NT2/D1 (cell line): ENCODE data around the gene TRIM52.
"Not testable (repeated sequence)": the region's sequence is repeated elsewhere in the genome, so short reads cannot be mapped to it uniquely, and the experiment has no call there.

Source experiments
- DNase-seq: peaks from one replicate; pipeline ENCODE4 v3.0.0-alpha.2; 2011; ENCODE audit warnings: low read depth, low spot score
- H3K27me3 ChIP-seq: 2 replicates; pipeline ENCODE4 v1.6.0; 2011; ENCODE audit warnings: mild to moderate bottlenecking; ENCODE audit not compliant: insufficient read length, insufficient read depth
- H3K36me3 ChIP-seq: 2 replicates; pipeline ENCODE4 v1.6.1; 2011; ENCODE audit warnings: mild to moderate bottlenecking, low read length, mixed read lengths; ENCODE audit not compliant: insufficient read depth, insufficient read length
- H3K4me1 ChIP-seq: 2 replicates; pipeline ENCODE4 v1.5.1; 2011; ENCODE audit not compliant: insufficient read depth, insufficient read length
- H3K4me3 ChIP-seq: 2 replicates; pipeline ENCODE4 v1.5.1; 2011; ENCODE audit warnings: low read depth; ENCODE audit not compliant: insufficient read length
- H3K9ac ChIP-seq: 2 replicates; pipeline ENCODE4 v1.6.0; 2011; ENCODE audit warnings: low read depth; ENCODE audit not compliant: insufficient read length
- H3K9me3 ChIP-seq: 2 replicates; pipeline ENCODE4 v1.5.1; 2011; ENCODE audit warnings: mild to moderate bottlenecking, low read length; ENCODE audit not compliant: insufficient read depth
- SUZ12 ChIP-seq: IDR thresholded peaks from 2 replicates; pipeline ENCODE4 v1.6.1; 2011; ENCODE audit not compliant: insufficient read length, insufficient read depth; ENCODE audit errors: extremely low read depth
- YY1 ChIP-seq: IDR thresholded peaks from 2 replicates; pipeline ENCODE4 v1.6.1; 2011; ENCODE audit not compliant: insufficient read length, insufficient read depth
- ZNF274 ChIP-seq: IDR thresholded peaks from 2 replicates; pipeline ENCODE4 v1.6.1; 2011; ENCODE audit warnings: mild to moderate bottlenecking, low read depth, low read length

Gene TRIM52

GRCh38 chr5:181220178-181220515 lies 40.8 kb downstream of the TRIM52 start:
- Histone ChIP-seq H3K36me3 (peaks cover 10% of the 10 kb centered on the region), H3K9ac (no peak overlapping the region), H3K4me3 (no peak overlapping the region), H3K9me3 (no peaks in the 10 kb centered on the region), H3K27me3 (no peaks in the 10 kb centered on the region), H3K4me1 (peaks cover 7% of the 10 kb centered on the region)
- no peak for DNase-seq
- TF ChIP-seq YY1 = no peak
- no peak for TF ChIP-seq SUZ12
- no peak for TF ChIP-seq ZNF274

- Histone ChIP-seq H3K9ac (peak overlapping the region; percentile 42), H3K27me3 (no peaks in the 10 kb centered on the region), H3K4me1 (peaks cover 7% of the 10 kb centered on the region), H3K36me3 (peaks cover 4% of the 10 kb centered on the region), H3K9me3 (no peaks in the 10 kb centered on the region), H3K4me3 (no peak overlapping the region)
- TF ChIP-seq ZNF274 (no peak), SUZ12 (no peak), YY1 (no peak)
- no peak for DNase-seq
These were observed 41.4 kb downstream of the TRIM52 start for GRCh38 chr5:181219262-181220177.

- Histone ChIP-seq H3K9me3 (no peaks in the 10 kb centered on the region), H3K4me1 (peaks cover 3% of the 10 kb centered on the region), H3K27me3 (no peaks in the 10 kb centered on the region), H3K9ac (no peak overlapping the region), H3K36me3 (no peaks in the 10 kb centered on the region), H3K4me3 (peak overlapping the region; percentile 36)
- DNase-seq = no peak
- TF ChIP-seq YY1 (no peak), ZNF274 (no peak), SUZ12 (no peak)
These were observed 42.2 kb downstream of the TRIM52 start for GRCh38 chr5:181218795-181219124.

- no peak for TF ChIP-seq ZNF274
- peak overlapping the region; percentile 46 for H3K9ac ChIP-seq
- no peak for DNase-seq
These were observed 43.2 kb downstream of the TRIM52 start for GRCh38 chr5:181217803-181218062.

GRCh38 chr5:181217111-181217802 lies 43.7 kb downstream of the TRIM52 start:
- TF ChIP-seq YY1 (no peak), ZNF274 (no peak), SUZ12 (no peak)
- Histone ChIP-seq H3K9me3 (no peaks in the 10 kb centered on the region), H3K27me3 (no peaks in the 10 kb centered on the region), H3K9ac (peak overlapping the region; percentile 46), H3K4me3 (peak overlapping the region; percentile 58), H3K4me1 (peaks cover 3% of the 10 kb centered on the region), H3K36me3 (no peaks in the 10 kb centered on the region)
- no peak for DNase-seq

More at GRCh38 chr5:181217803-181218062, 43.2 kb downstream of the TRIM52 start:
- H3K36me3 ChIP-seq = no peaks in the 10 kb centered on the region
- peaks cover 3% of the 10 kb centered on the region for H3K4me1 ChIP-seq
- H3K4me3 ChIP-seq = peak overlapping the region; percentile 58
- H3K9me3 ChIP-seq = no peaks in the 10 kb centered on the region
- H3K27me3 ChIP-seq = no peaks in the 10 kb centered on the region

- H3K36me3 ChIP-seq = no peaks in the 10 kb centered on the region
- H3K9ac ChIP-seq = peak overlapping the region; percentile 26
- no peaks in the 10 kb centered on the region for H3K27me3 ChIP-seq
- no peak for DNase-seq
- no peak for TF ChIP-seq YY1
- no peak for TF ChIP-seq ZNF274
- no peak for TF ChIP-seq SUZ12
- no peaks in the 10 kb centered on the region for H3K9me3 ChIP-seq
- H3K4me3 ChIP-seq = peak overlapping the region; percentile 58
- peaks cover 3% of the 10 kb centered on the region for H3K4me1 ChIP-seq
These were observed 44.6 kb downstream of the TRIM52 start for GRCh38 chr5:181215997-181216989.

GRCh38 chr5:181214249-181214648 lies 46.7 kb downstream of the TRIM52 start:
- DNase-seq, H3K4me1 ChIP-seq, H3K9ac ChIP-seq, H3K36me3 ChIP-seq, H3K27me3 ChIP-seq, H3K9me3 ChIP-seq, H3K4me3 ChIP-seq: not testable (repeated sequence)
